GM12873 (cell line): Measurements from ENCODE around the gene BRIP1.

ENCODE experiments used
- TF ChIP-seq, protein P1 (sequence below): IDR thresholded peaks from 2 replicates; pipeline ENCODE4 v1.5.1; 2012; ENCODE audit warnings: low read depth, mild to moderate bottlenecking, moderate library complexity, low read length, control low read depth; ENCODE audit not compliant: insufficient read depth; ENCODE audit errors: missing control alignments

Gene BRIP1

DNA sequence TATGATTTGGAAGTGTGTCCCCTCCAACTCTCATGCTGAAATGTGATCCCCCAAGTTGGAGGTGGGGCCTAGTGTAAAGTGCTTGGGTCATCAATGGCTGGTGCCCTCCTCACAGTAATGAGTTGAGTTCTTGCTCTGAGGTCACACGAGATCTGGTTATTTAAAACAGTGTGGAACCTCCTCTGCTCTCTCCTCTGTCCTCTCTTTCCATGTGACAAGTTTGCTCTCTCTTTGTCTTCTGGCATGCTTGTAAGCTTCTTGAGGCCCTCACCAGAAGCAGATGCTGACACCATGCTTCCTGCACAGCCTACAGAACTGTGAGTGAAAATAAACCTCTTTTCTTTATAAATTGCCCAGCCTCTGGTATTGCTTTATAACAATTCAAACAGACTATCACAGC lies 19.9 kb downstream of the BRIP1 start:
- TF ChIP-seq, protein P1, sequence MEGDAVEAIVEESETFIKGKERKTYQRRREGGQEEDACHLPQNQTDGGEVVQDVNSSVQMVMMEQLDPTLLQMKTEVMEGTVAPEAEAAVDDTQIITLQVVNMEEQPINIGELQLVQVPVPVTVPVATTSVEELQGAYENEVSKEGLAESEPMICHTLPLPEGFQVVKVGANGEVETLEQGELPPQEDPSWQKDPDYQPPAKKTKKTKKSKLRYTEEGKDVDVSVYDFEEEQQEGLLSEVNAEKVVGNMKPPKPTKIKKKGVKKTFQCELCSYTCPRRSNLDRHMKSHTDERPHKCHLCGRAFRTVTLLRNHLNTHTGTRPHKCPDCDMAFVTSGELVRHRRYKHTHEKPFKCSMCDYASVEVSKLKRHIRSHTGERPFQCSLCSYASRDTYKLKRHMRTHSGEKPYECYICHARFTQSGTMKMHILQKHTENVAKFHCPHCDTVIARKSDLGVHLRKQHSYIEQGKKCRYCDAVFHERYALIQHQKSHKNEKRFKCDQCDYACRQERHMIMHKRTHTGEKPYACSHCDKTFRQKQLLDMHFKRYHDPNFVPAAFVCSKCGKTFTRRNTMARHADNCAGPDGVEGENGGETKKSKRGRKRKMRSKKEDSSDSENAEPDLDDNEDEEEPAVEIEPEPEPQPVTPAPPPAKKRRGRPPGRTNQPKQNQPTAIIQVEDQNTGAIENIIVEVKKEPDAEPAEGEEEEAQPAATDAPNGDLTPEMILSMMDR: no peak

DNA sequence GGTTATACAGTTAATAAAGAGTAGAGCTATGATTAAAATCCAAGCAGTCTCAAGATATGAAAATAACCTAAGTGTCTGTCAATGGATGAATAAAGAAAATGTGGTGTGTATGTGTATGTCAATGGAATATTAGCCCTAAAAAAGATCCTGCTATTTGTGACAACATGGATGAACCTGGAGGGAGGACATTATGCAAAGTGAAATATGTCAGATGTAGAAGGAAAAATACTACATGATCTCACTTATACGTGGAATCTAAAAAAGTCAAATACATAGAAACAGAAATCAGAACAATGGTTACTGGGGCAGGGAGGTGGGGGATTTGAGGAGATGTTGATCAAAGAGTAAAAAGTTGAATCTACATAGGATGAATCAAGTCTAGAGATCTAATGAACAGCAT lies 20.4 kb downstream of the BRIP1 start:
- TF ChIP-seq, protein P1: no peak

DNA sequence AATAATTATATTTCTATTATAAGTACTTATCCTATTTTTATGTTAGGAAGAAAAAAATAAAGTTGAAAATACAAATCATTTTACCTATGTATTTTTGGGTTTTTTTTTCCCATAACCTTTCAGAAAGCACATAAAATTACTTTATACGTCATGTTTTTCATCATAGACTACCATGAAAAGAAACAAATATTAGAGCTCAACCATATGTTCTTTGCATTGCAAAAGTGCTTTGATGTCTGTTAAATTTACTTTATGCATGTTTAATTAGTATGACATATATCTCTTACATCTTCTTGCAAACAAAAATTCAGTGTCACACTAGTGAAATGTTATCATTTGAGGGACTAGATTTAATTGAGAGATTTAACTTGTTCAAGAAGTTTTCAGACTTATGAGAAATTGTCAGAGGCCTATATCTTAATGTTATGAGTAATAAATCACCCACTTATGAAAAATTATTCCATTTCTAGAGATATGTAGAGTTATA lies 24.0 kb downstream of the BRIP1 start:
- TF ChIP-seq, protein P1: no peak

DNA sequence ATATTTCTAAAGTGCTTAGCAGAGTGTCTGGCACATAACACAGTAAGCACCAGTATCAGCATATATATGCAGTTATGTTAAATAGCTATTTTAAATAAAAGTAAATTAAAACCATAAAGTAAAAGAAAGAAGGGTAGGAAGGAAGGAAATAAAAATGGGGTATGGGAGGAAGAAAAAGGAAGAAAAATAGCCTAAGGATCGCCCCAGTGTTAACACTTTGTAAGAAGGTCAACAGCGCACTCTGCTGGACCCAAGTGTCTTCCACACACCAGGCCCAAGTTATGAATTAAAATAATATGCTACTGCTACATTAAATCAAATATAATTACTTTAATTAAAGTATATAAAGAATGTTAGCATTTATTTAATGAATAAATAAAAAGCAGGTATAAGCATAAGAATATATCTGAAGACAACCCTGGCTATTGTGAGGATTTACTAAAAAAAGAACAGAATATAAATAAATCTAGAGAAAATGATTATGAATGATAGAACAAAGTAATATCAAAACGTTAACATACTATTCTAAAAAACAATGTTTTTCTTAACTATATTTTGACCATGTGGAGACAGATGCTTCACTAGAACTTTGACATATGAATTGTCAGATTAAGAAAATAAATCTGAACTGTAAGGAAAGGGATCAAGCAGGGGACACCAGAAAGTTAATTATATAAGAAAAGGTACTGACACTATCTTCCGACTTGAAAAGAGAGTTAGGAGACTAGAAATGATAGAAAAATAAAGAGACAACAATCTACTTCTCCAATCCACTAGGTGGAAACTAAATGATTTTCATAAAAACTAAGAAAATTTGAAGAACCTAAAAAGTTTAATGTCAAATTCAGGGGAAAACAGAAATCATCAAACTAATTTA lies 25.9 kb downstream of the BRIP1 start:
- TF ChIP-seq, protein P1: peak; percentile 71

DNA sequence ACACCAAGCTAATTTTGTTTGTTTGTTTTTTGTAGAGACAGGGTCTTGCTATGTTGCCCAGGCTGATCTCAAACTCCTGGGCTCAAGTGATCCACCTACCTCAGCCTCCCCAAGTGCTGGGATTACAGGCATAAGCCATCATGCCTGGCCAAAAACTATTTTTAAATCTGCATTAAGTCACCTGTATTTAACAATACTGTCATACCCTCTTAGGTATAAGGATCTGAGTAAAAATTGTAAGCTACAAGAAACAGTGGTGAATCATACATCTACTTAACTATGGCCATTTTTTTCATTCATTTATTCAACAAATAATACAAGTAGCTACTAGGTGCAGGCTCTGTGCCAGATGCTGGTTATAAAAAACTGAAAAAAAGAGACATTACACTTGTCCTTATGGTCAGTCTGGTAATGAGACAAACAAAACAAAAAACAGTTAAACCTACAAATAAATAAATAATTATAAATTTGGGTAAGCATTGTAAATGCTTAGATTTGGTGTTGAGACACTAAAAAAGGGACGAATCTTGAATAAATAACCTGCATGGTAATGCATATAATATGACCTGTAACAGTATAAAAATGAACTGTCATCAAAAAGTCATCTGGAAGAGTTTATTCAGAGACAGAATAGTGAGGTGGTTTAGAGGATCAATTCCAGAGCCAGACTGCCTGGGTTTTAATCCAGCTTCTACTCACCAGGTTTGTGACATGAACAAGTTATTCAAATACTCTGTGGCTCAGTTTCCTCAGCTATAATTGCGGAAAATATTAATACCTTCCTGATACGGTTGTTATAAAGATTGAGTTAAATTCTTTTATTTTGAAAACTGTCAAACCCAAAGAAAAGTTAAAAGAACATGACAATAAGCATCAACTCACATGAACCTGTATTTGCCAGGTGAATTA lies 26.8 kb downstream of the BRIP1 start:
- TF ChIP-seq, protein P1: no peak

DNA sequence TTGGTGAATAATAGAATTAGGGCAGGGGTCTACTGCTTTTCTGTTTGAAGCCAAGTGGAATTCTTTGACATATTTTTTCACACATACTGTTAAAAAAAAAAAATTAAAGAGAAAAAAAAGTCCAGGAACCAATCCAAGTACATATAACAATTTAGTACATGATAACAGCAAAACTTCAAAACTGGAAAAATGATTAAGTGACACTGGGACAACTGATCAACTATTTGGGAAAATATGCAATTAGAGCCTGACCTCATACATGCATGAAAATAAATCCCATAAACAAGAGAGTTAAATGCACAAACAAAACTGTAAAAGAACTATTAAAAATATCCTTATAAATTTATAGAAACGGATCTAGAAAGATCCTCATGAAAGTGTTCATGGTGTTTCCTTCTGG lies 27.7 kb downstream of the BRIP1 start:
- TF ChIP-seq, protein P1: no peak

DNA sequence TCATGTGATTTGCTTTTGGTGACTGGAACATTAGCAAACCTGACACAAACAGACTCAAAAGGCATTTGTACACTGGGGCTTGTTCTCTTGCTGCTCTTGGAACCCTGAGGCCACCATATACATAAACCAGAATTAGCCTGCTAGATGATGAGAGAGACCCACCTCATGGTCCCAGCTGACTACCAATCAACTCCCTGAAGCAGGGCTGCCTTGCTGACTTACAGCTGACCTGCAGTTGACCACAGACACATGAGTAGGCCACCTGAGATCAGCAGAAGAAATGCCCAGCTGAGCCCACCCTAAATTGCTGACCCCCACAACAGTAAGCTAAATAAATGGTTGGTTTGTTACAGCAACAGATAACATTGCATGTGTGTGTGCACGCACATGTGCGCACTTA lies 28.7 kb downstream of the BRIP1 start:
- TF ChIP-seq, protein P1: no peak
